PC-3 (cell line): ENCODE data around the gene ACOT6. TPM values are rescaled to one million over a fixed set of nuclear protein-coding genes. Genes with fewer than 3 reads are reported as not detected.
"Not testable (repeated sequence)": the region's sequence is repeated elsewhere in the genome, so short reads cannot be mapped to it uniquely, and the experiment has no call there.

Source experiments
- ATAC-seq: fragments of 200-7000 bp; cut with Tn5 transposase; 2 replicates; pipeline ENCODE4 v1.9.1; 2020; ENCODE audit warnings: mild to moderate bottlenecking, moderate library complexity
- Bru-seq: library from RNA; stranded (reverse); fragments of 400-500 nt; gene quantifications from one replicate; lab custom pipeline; 2021; lab: Mats Ljungman, UMichigan
- BruChase-seq, 2 experiments: library from RNA; stranded (reverse); fragments of 400-500 nt; gene quantifications; one replicate each; lab custom pipeline; 2021; lab: Mats Ljungman, UMichigan
- BruUV-seq: library from RNA; stranded (reverse); fragments of 400-500 nt; replicated peaks from 2 replicates; lab custom pipeline; 2021; lab: Mats Ljungman, UMichigan
- CTCF ChIA-PET: fragments of 300-600 bp; sonication (Branson Sonifier 250); formaldehyde crosslinking; loops from one replicate; lab custom pipeline; 2022; ENCODE audit warnings: antibody characterized with exemption; lab: Charles Lee
- POLR2A ChIA-PET: fragments of 300-600 bp; sonication (Branson Sonifier 250); formaldehyde crosslinking; loops from one replicate; lab custom pipeline; 2022; ENCODE audit warnings: antibody characterized with exemption; ENCODE audit not compliant: unreplicated experiment; lab: Charles Lee
- DNase-seq: peaks from one replicate; pipeline ENCODE4 v3.0.0-alpha.2; 2015
- H2AFZ ChIP-seq: fragments of 300-600 bp; sonication (generic); 2 replicates; pipeline ENCODE4 v1.6.0; 2016; ENCODE audit warnings: antibody characterized with exemption, low read length
- H3F3A ChIP-seq: fragments of 300-600 bp; sonication (generic); one replicate; pipeline ENCODE4 v1.6.0; 2017; ENCODE audit warnings: antibody characterized with exemption, low read length, control low read depth, mild to moderate bottlenecking; ENCODE audit not compliant: unreplicated experiment
- H3K27ac ChIP-seq: fragments of 300-600 bp; sonication (generic); 2 replicates; pipeline ENCODE4 v1.5.1; 2016; ENCODE audit warnings: mild to moderate bottlenecking, low read length
- H3K27me3 ChIP-seq: fragments of 300-600 bp; sonication (generic); 2 replicates; pipeline ENCODE4 v1.6.1; 2016; ENCODE audit warnings: low read length, mixed read lengths
- H3K36me3 ChIP-seq: fragments of 300-600 bp; sonication (generic); 2 replicates; pipeline ENCODE4 v1.6.1; 2016; ENCODE audit warnings: low read depth, mixed run types, low read length, mixed read lengths
- H3K4me1 ChIP-seq: fragments of 300-600 bp; sonication (generic); 2 replicates; pipeline ENCODE4 v1.5.1; 2016; ENCODE audit warnings: low read length; ENCODE audit not compliant: insufficient read depth
- H3K4me2 ChIP-seq: fragments of 300-600 bp; sonication (generic); 2 replicates; pipeline ENCODE4 v1.6.0; 2016; ENCODE audit warnings: low read length
- H3K4me3 ChIP-seq: fragments of 300-600 bp; sonication (generic); 2 replicates; pipeline ENCODE4 v1.5.1; 2016; ENCODE audit warnings: mild to moderate bottlenecking, low read length, mixed read lengths
- H3K79me2 ChIP-seq: fragments of 300-600 bp; sonication (generic); 2 replicates; pipeline ENCODE4 v1.6.1; 2017; ENCODE audit warnings: low read length, mixed read lengths
- H3K9ac ChIP-seq: fragments of 300-600 bp; sonication (generic); 2 replicates; pipeline ENCODE4 v1.6.0; 2016; ENCODE audit warnings: mild to moderate bottlenecking, low read length
- H3K9me2 ChIP-seq: fragments of 300-600 bp; sonication (generic); replicated peaks from 2 replicates; pipeline ENCODE4 v1.6.1; 2016; ENCODE audit warnings: mixed run types, low read length, mixed read lengths
- H3K9me3 ChIP-seq: fragments of 300-600 bp; sonication (generic); 2 replicates; pipeline ENCODE4 v1.6.1; 2016; ENCODE audit warnings: low read length, mixed read lengths
- H4K20me1 ChIP-seq: fragments of 300-600 bp; sonication (generic); 2 replicates; pipeline ENCODE4 v1.6.1; 2016; ENCODE audit warnings: low read length, mixed read lengths
- CTCF ChIP-seq: fragments of 300-600 bp; sonication (generic); conservative IDR thresholded peaks from 2 replicates; pipeline ENCODE4 v1.5.1; 2017; ENCODE audit warnings: antibody characterized with exemption, low read depth, mild to moderate bottlenecking, low read length
- EZH2 ChIP-seq: fragments of 300-600 bp; sonication (generic); IDR thresholded peaks from one replicate; pipeline ENCODE4 v1.6.1; 2017; ENCODE audit warnings: antibody characterized with exemption, mild to moderate bottlenecking, low read length; ENCODE audit not compliant: unreplicated experiment
- EZH2phosphoT487 ChIP-seq: fragments of 300-600 bp; sonication (generic); IDR thresholded peaks from 2 replicates; pipeline ENCODE4 v1.6.1; 2018; ENCODE audit warnings: mild to moderate bottlenecking, antibody characterized with exemption, low read length, borderline replicate concordance
- intact Hi-C: fragments of 100-400 bp; cut with micrococcal nuclease; formaldehyde crosslinking; loops from 2 replicates; pipeline ENCODE4 v1.9.0; 2023
- long read RNA-seq: library from polyadenylated mRNA; unstranded; transcript quantifications from one replicate; pipeline ENCODE4 v2.0.0, GENCODE V29; 2021; ENCODE audit not compliant: unreplicated experiment
- total RNA-seq: library from RNA; depleted of rRNA; stranded (reverse); fragments of >200 nt; gene quantifications from 2 replicates; pipeline ENCODE4 v1.2.3, GENCODE V29; 2014; rRNA removed

The ACOT6 gene, protein sequence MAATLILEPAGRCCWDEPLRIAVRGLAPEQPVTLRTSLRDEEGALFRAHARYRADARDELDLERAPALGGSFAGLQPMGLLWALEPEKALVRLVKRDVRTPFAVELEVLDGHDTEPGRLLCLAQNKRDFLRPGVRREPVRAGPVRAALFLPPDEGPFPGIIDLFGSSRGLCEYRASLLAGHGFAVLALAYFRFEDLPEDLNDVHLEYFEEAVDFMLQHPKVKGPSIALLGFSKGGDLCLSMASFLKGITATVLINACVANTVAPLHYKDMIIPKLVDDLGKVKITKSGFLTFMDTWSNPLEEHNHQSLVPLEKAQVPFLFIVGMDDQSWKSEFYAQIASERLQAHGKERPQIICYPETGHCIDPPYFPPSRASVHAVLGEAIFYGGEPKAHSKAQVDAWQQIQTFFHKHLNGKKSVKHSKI
- total RNA-seq (not detected in 2 replicates), Bru-seq, nascent RNA (percentile 27 among the genes with signal in this experiment), BruChase-seq, experiment 1, labeled RNA remaining after a 6-hour chase (percentile 15 among the genes with signal in this experiment), BruChase-seq, experiment 2, labeled RNA remaining after a 2-hour chase (percentile 19 among the genes with signal in this experiment)
- long read RNA-seq, partial matches to known transcripts = 0 of 2 reads
- long read RNA-seq, other reads (novel, unspliced or antisense) = 2 of 2 reads

- peak within 1 kb of the TSS; percentile 11; the same call in 1 of the 2 replicates for H3K27ac ChIP-seq
- no TSS peak for BruUV-seq
- ChIA-PET CTCF (no interaction called here), POLR2A (no interaction called here)
- no peaks in the 10 kb centered on the region for H3F3A ChIP-seq
- H3K4me3 ChIP-seq = peak within 1 kb of the TSS; percentile 83
- intact Hi-C loops = loop anchor here (5.0 kb wide), 1 partner anchor 120 kb away; the partner anchor contains the start of gene RIOX1
- no peaks in the 10 kb centered on the region for H3K9me2 ChIP-seq
- no peaks in the 10 kb centered on the region for H3K79me2 ChIP-seq
- H3K9ac ChIP-seq = peak within 1 kb of the TSS; percentile 48
- peak within 1 kb of the TSS; percentile 85 for H2AFZ ChIP-seq
- DNase-seq (peak; percentile 77), ATAC-seq (peak; percentile 86)
- no peak for TF ChIP-seq EZH2phosphoT487
- no peak for TF ChIP-seq CTCF
- no peak for TF ChIP-seq EZH2
- no peaks in the 10 kb centered on the region for H3K9me3 ChIP-seq
- H3K27me3 ChIP-seq = no peaks in the 10 kb centered on the region
- H4K20me1 ChIP-seq = no peaks in the 10 kb centered on the region
- peak within 1 kb of the TSS; percentile 70 for H3K4me2 ChIP-seq
- H3K4me1 ChIP-seq = peaks cover 13% of the 10 kb centered on the region
- no peaks in the 10 kb centered on the region for H3K36me3 ChIP-seq
Measured at GRCh38 chr14:73612339-73613045, at the start of gene ACOT6. Gene ACOT6, plus strand, starts transcription at chr14:73612517. Its CDS starts 55 bp downstream, at chr14:73612572.

- POLR2A ChIA-PET, H3K79me2 ChIP-seq, H2AFZ ChIP-seq, H3K36me3 ChIP-seq, H3K27me3 ChIP-seq, H3K27ac ChIP-seq, DNase-seq, H3K9me2 ChIP-seq, ATAC-seq, CTCF ChIA-PET, H3K9me3 ChIP-seq, BruUV-seq, H3K4me3 ChIP-seq, H3F3A ChIP-seq, H4K20me1 ChIP-seq, H3K4me2 ChIP-seq, H3K9ac ChIP-seq: not testable (repeated sequence)
- intact Hi-C loops = loop anchor here (10.0 kb wide), 1 partner anchor 338 kb away; no protein-coding TSS in a partner anchor
- H3K4me1 ChIP-seq = peaks cover 11% of the 10 kb centered on the region
Measured at GRCh38 chr14:73562696-73563095, 49.6 kb upstream of the ACOT6 start.

DNA sequence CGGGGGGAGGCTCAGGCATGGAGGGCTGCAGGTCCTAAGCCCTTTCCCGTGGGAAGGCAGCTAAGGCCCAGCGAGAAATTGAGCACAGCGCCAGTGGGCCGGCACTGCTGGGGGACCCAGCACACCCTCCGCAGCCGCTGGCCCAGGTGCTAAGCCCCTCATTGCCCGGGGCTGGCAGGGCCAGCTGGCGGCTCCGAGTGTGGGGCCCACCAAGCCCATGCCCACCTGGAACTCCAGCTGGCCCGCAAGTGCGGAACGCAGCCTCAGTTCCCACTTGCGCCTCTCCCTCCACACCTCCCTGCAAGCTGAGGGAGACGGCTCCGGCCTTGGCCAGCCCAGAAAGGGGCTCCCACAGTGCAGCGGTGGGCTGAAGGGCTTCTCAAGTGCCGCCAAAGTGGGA is 45.9 kb upstream of the ACOT6 start:
- H3K9me2 ChIP-seq, H3K27ac ChIP-seq, BruUV-seq, POLR2A ChIA-PET, H3K9me3 ChIP-seq, CTCF ChIA-PET, H2AFZ ChIP-seq, ATAC-seq, H3K4me3 ChIP-seq, H3K9ac ChIP-seq, H3K36me3 ChIP-seq, H4K20me1 ChIP-seq, DNase-seq, H3K4me2 ChIP-seq, H3F3A ChIP-seq, H3K27me3 ChIP-seq: not testable (repeated sequence)
- H3K79me2 ChIP-seq = peaks cover 29% of the 10 kb centered on the region
- intact Hi-C loops = loop anchor here (5.0 to 10.0 kb wide), 2 partner anchors 342 to 639 kb away; partner anchors contain the start of gene DCAF4
- peaks cover 31% of the 10 kb centered on the region for H3K4me1 ChIP-seq

GRCh38 chr14:73566935-73567334 is 45.4 kb upstream of the ACOT6 start:
- H3K36me3 ChIP-seq, H4K20me1 ChIP-seq, H3K27me3 ChIP-seq, CTCF ChIA-PET, BruUV-seq, H3F3A ChIP-seq, DNase-seq, H3K9me3 ChIP-seq, H2AFZ ChIP-seq, ATAC-seq, H3K9ac ChIP-seq, H3K27ac ChIP-seq, H3K9me2 ChIP-seq: not testable (repeated sequence)
- Histone ChIP-seq H3K4me3 (0 out of 2 replicates have a peak overlapping the region, but pooled peaks have one; percentile 67), H3K4me1 (peaks cover 31% of the 10 kb centered on the region), H3K4me2 (peak overlapping the region; percentile 80; the same call in 1 of the 2 replicates), H3K79me2 (peaks cover 29% of the 10 kb centered on the region)
- POLR2A ChIA-PET = interaction anchor here (0.6 kb wide), 1 partner anchor 72 kb away, joined by 5 read pairs; no protein-coding TSS in a partner anchor
- intact Hi-C loops = loop anchor here (5.0 to 10.0 kb wide), 2 partner anchors 342 to 640 kb away; partner anchors contain the start of gene DCAF4
